Measurements from ENCODE around the gene CROCC. TPM values are rescaled to one million over a fixed set of nuclear protein-coding genes. Genes with fewer than 3 reads are reported as not detected.
"Not testable (repeated sequence)": the region's sequence is repeated elsewhere in the genome, so short reads cannot be mapped to it uniquely, and the experiment has no call there.

Gene CROCC
- total RNA-seq, 2 experiments from 2014 or later = 36.3 to 54.1 TPM

DNA sequence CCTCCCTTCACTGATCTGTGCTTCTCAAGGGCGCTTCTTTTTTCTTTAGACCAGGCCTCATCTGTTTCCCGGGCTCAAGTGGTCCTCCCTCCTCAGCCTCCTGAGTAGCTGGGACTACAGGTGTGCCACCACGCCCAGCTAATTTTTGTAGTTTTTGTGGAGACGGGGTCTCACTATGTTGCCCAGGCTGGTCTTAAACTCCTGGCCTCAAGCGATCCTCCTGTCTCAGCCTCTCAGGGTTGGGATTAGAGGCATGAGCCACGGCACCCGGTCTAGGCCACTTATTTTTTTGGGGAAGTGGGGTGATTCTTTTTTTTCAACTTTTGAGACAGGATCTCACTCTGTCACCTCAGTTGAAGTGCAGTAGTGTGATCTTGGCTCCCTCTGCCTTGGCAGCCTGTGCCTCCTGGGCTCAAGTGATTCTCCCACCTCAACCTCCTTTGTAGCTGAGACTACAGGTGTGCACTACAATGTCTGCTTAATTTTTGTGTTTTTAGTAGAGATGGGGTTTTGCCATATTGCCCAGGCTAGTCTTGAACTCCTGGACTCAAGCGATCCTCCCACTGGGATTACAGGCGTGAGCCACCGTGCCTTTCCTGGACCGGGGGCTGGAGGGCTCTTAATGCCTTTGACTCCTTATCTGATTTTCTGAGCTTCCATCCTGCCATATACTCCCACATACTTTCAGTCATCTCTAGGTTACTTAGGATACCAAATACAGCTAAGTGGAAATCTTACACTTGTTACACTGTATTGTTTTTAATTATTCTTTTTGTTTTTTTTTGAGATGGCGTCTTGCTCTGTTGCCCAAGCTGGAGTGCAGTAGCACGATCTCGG lies 39.8 kb downstream of the CROCC start:
- Histone ChIP-seq H3K4me2 (ENCODE audit: low read length) (peak overlapping the region; percentile 48; the same call in 1 of the 2 replicates), H4K20me1 (ENCODE audit: insufficient read depth, low read length) (no peaks in the 10 kb centered on the region), H3K36me3 (ENCODE audit: insufficient read depth, low read length) (peaks cover 9% of the 10 kb centered on the region), H2AFZ (ENCODE audit: low read length) (no peak overlapping the region), H3K9me3 (ENCODE audit: low read length) (no peaks in the 10 kb centered on the region), H3K9me2 (ENCODE audit: insufficient read depth, low read length) (no peaks in the 10 kb centered on the region), H3K4me3 (ENCODE audit: low read depth, low read length, poor library complexity, severe bottlenecking) (peak overlapping the region; percentile 26), H3K27ac (ENCODE audit: low read depth, low read length, poor library complexity, severe bottlenecking) (no peak overlapping the region), H3K4me1 (ENCODE audit: insufficient read depth, low read length, poor library complexity, severe bottlenecking) (peaks cover 4% of the 10 kb centered on the region), H3K79me2 (ENCODE audit: insufficient read depth, low read depth, low read length) (no peaks in the 10 kb centered on the region)
- ChIA-PET POLR2A (interaction anchor here (1.8 kb wide), 1 partner anchor 84 kb away, joined by 4 read pairs; no protein-coding TSS in a partner anchor), CTCF (ENCODE audit: unreplicated experiment) (interaction anchor here (0.8 to 1.6 kb wide), 2 partner anchors 16 to 40 kb away, joined by 3 to 5 read pairs; partner anchors contain the start of gene CROCC)
- no TSS peak for BruUV-seq (replicated peaks)
- no peak for DNase-seq (ENCODE audit: low spot score)
- no peak for TF ChIP-seq EZH2phosphoT487 (IDR thresholded peaks at IDR 0.05; ENCODE audit: borderline replicate concordance, low read depth, low read length)
- TF ChIP-seq, protein P1, sequence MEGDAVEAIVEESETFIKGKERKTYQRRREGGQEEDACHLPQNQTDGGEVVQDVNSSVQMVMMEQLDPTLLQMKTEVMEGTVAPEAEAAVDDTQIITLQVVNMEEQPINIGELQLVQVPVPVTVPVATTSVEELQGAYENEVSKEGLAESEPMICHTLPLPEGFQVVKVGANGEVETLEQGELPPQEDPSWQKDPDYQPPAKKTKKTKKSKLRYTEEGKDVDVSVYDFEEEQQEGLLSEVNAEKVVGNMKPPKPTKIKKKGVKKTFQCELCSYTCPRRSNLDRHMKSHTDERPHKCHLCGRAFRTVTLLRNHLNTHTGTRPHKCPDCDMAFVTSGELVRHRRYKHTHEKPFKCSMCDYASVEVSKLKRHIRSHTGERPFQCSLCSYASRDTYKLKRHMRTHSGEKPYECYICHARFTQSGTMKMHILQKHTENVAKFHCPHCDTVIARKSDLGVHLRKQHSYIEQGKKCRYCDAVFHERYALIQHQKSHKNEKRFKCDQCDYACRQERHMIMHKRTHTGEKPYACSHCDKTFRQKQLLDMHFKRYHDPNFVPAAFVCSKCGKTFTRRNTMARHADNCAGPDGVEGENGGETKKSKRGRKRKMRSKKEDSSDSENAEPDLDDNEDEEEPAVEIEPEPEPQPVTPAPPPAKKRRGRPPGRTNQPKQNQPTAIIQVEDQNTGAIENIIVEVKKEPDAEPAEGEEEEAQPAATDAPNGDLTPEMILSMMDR (conservative IDR thresholded peaks at IDR 0.05; ENCODE audit: low read length) = no peak
- intact Hi-C loops (cut with micrococcal nuclease; ENCODE audit: unreplicated experiment) = loop anchor here (2.0 to 5.0 kb wide), 2 partner anchors 41 to 71 kb away; partner anchors contain the start of gene CROCC

DNA sequence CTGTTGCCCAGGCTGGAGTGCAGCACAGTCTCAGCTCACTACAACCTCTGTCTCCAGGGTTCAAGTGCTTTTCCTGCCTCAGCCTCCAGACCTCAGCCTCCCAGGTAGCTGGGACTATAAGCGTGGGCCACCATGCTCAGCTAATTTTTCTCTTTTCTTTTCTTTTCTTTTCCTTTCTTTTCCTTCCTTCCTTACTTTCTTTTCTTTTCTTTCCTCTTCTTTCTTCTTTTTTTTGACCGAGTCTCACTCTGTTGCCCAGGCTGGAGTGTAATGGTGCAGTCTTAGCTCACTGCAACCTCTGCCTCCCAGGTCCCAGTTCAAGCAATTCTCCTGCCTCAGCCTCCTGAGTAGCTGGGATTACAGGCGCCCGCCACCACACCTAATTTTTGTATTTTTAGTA lies 42.4 kb downstream of the CROCC start:
- CTCF ChIA-PET (ENCODE audit: unreplicated experiment); H3K4me3 ChIP-seq (ENCODE audit: low read depth, low read length, poor library complexity, severe bottlenecking); BruUV-seq (replicated peaks); H3K27ac ChIP-seq (ENCODE audit: low read depth, low read length, poor library complexity, severe bottlenecking); H3K4me1 ChIP-seq (ENCODE audit: insufficient read depth, low read length, poor library complexity, severe bottlenecking); H3K36me3 ChIP-seq (ENCODE audit: insufficient read depth, low read length); H4K20me1 ChIP-seq (ENCODE audit: insufficient read depth, low read length); H3K4me2 ChIP-seq (ENCODE audit: low read length); H3K9me3 ChIP-seq (ENCODE audit: low read length); H3K79me2 ChIP-seq (ENCODE audit: insufficient read depth, low read depth, low read length); DNase-seq (ENCODE audit: low spot score); H3K9me2 ChIP-seq (ENCODE audit: insufficient read depth, low read length); H2AFZ ChIP-seq (ENCODE audit: low read length): not testable (repeated sequence)
- intact Hi-C loops (cut with micrococcal nuclease; ENCODE audit: unreplicated experiment) = loop anchor here (5.0 kb wide), 1 partner anchor 68 kb away; no protein-coding TSS in a partner anchor
- POLR2A ChIA-PET = interaction anchor here (1.0 kb wide), 1 partner anchor 12 kb away, joined by 3 read pairs; no protein-coding TSS in a partner anchor

DNA sequence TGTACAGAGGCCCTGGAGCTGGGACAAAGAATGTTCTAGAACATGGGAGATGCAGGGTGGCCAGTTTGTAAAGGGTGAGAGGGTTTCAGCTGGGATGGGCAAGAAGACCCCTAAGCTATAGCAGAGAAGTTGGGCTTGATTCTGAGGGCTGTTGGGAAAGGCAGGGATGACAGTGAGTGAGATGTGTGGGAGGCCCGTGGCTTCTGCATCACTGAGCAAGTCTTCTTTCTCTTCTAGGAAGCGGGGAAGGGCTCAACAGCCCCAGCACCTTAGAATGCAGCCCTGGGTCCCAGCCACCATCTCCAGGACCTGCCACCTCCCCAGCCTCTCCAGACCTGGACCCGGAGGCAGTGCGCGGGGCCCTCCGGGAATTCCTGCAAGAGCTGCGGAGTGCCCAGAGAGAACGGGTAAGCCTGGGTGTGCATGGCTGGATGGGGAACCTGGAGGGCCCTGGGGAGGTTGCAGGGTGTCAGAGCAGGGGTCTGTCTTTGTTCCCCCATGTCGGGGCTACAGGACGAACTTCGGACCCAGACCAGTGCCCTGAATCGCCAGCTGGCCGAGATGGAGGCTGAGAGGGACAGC lies 43.8 kb downstream of the CROCC start:
- Histone ChIP-seq H3K4me3 (ENCODE audit: low read depth, low read length, poor library complexity, severe bottlenecking) (no peak overlapping the region), H2AFZ (ENCODE audit: low read length) (no peak overlapping the region), H3K79me2 (ENCODE audit: insufficient read depth, low read depth, low read length) (no peaks in the 10 kb centered on the region), H3K4me2 (ENCODE audit: low read length) (no peak overlapping the region), H4K20me1 (ENCODE audit: insufficient read depth, low read length) (no peaks in the 10 kb centered on the region), H3K27ac (ENCODE audit: low read depth, low read length, poor library complexity, severe bottlenecking) (no peak overlapping the region), H3K4me1 (ENCODE audit: insufficient read depth, low read length, poor library complexity, severe bottlenecking) (no peaks in the 10 kb centered on the region), H3K9me3 (ENCODE audit: low read length) (no peaks in the 10 kb centered on the region), H3K36me3 (ENCODE audit: insufficient read depth, low read length) (peaks cover 5% of the 10 kb centered on the region), H3K9me2 (ENCODE audit: insufficient read depth, low read length) (no peaks in the 10 kb centered on the region)
- ChIA-PET POLR2A (no interaction called here), CTCF (ENCODE audit: unreplicated experiment) (no interaction called here)
- TF ChIP-seq, protein P1 (conservative IDR thresholded peaks at IDR 0.05; ENCODE audit: low read length) = no peak
- TF ChIP-seq EZH2phosphoT487 (IDR thresholded peaks at IDR 0.05; ENCODE audit: borderline replicate concordance, low read depth, low read length) = no peak
- intact Hi-C loops (cut with micrococcal nuclease; ENCODE audit: unreplicated experiment) = no loop called here
- BruUV-seq (replicated peaks) = no TSS peak
- DNase-seq (ENCODE audit: low spot score) = no peak
